NCI-H1436 treated with DMSO at 0.1 percent for 48 hours (cell line): Measurements from ENCODE around the gene CRYGN.

Experiments used
- DNase-seq: peaks from one replicate; lab custom pipeline; 2025; lab: John Stamatoyannopoulos, UW

Gene CRYGN

GRCh38 chr7:151406886-151407583 is 32.9 kb downstream of the CRYGN start:
- no peak for DNase-seq

DNA sequence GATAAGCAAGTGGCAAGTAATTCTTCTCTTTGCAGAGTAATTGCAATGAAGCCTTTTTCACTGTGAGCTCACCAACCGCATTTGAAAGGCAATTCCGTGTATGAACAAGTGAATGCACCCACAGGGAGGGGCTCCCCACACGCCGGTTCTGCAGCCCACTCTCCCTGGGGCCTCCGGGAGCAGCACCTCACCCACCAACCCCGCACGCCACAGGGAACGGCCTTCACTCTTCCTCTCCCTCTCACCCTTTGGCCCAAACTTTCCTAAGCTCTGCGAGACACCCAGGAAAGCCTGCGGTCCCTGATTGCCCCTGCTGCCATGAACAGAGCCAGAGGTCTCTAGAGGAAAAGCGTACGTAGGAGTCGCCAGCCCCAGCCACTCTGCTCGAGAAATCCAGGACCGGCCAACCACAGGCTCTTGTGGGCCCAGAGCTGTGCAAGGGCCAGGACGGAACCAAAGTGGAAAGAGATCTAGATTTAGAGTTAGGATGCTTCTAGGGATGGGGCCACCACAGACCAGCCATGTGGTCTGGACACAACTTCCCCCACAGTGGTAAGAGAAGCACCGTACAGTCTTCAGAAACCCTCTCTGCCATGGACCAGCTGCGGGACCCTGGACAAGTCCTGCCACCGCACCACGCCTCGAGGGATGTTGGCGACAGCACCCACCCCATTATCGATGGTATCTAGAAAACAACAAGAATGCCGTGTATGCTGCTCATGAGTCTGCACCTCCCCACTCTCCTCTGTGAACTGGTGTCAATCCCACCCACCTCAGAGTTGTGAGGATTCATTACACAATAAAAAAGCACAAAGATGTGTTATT is 33.7 kb downstream of the CRYGN start:
- no peak for DNase-seq

- no peak for DNase-seq
These were observed 34.4 kb downstream of the CRYGN start for GRCh38 chr7:151405588-151405987.

DNA sequence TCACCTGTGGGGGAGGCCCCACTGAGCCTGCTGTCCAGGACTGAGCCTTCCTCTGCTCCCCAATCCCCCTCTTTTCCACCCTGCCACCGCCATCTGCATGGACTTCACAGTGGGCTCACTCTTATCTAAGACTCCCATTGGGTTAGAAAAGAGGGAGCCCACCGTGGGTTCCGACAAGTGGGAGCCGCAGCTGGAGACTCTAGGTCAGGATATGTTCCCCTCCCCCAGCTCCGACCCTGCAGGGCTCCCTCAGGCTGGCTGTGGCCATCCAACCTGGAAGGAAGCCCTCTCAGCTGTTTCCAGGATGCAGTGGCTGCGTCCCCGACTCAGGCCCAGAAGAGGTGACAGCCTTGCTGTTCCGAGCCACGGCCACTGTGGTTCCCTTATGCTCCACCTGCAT is 34.9 kb downstream of the CRYGN start:
- no peak for DNase-seq

- DNase-seq = no peak
These were observed 35.5 kb downstream of the CRYGN start for GRCh38 chr7:151404216-151405011.

GRCh38 chr7:151403764-151404163 is 36.2 kb downstream of the CRYGN start:
- DNase-seq = no peak

DNA sequence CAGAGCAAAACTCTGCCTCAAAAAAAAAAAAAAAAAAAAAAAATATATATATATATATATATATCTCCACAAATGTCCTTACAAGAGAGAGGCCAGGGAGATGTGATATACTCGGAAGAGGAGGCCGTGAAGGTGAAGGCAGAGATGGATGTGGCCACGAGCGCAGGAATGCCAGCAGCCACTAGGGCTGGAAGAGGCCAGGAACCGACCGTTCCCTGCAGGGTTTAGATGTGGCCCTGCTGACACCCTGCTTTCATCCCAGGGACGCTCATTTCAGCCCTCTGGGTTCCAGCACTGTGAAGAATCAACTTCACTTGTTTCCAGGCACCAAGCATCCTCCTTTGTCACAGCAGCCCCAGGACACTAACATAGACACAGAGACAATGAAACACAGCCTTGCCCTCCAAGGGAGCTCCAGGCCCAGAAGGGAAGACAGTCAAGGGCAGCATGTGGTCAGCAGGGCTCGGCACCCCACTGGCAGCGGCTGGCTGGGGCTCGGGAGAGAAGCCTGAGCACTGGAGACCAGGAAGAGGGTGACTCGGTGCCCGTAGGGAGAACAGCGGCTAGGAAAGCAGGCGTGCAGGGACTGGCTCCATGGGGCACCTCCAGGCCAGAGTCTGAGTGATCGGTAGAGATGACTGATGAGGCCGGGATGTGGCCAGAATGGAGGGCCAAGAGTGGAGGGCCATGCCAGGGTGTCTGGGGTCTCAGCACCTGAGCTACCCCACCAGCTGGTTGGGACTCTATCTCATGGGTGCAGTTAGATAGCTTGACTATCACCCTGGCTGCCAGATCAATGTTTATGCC is 37.7 kb downstream of the CRYGN start:
- no peak for DNase-seq

- no peak for DNase-seq
These were observed 39.2 kb downstream of the CRYGN start for GRCh38 chr7:151400626-151401315.

DNA sequence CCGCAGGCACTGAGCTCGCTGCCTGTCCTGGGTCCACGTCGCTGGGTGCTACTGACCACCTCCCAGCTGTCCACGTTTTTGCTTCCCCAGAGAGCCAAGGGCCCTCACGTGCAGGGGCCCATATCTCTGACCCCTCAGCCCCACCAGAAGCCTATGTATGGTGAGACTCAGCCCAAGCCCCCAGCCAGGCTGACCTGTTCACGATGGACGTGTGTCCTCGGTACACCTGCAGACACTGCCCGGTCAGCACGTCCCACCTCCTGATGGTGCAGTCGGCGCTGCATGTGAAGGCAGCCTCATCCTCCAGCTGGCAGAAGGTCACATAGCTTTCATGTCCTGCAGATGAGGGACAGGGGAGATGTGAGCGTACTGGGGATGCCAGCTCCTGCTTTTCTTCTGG is 40.0 kb downstream of the CRYGN start:
- no peak for DNase-seq

- no peak for DNase-seq
These were observed 40.7 kb downstream of the CRYGN start for GRCh38 chr7:151399305-151399601.

- DNase-seq = no peak
These were observed 41.3 kb downstream of the CRYGN start for GRCh38 chr7:151398446-151399304.

DNA sequence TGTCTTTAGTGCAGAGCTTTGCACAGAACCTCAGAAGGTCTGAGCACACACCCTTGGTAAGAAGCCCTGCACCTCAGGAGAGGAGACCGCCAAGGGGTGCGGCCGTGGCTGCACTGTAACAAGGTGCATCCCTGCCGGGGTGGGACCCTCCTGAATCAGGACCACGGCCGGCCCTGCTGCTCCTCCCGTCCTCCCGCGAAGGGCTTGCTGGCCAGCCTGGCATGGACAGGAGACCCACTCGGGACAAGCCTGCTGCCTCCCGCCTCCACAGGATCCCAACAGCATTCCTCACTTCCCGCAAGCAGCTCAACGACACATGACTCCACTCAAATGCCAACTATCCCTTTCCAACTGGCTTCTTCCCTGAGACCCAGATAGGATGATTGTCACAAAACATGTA is 42.9 kb downstream of the CRYGN start:
- DNase-seq = no peak

- DNase-seq = no peak
These were observed 43.5 kb downstream of the CRYGN start for GRCh38 chr7:151396328-151396970.

DNA sequence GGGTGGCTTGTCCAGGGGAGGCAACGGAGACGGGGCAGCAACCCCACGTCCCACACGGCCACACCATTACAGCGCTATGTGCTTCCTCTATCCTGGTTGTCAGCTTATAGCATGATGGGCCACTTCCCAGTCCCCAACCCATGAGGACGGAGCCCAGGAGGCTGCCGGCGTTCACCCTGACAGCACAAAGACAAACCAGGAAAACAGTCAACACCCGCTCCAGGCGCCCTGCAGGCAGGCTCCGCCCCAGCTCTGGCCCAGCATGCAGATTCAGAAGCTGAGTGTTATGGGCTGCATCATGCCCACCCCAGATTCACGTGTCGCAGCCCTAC is 44.9 kb downstream of the CRYGN start:
- no peak for DNase-seq

- no peak for DNase-seq
These were observed 45.6 kb downstream of the CRYGN start for GRCh38 chr7:151394076-151395035.

- no peak for DNase-seq
These were observed 46.6 kb downstream of the CRYGN start for GRCh38 chr7:151393031-151393977.

- DNase-seq = no peak
These were observed 47.5 kb downstream of the CRYGN start for GRCh38 chr7:151392426-151392825.

DNA sequence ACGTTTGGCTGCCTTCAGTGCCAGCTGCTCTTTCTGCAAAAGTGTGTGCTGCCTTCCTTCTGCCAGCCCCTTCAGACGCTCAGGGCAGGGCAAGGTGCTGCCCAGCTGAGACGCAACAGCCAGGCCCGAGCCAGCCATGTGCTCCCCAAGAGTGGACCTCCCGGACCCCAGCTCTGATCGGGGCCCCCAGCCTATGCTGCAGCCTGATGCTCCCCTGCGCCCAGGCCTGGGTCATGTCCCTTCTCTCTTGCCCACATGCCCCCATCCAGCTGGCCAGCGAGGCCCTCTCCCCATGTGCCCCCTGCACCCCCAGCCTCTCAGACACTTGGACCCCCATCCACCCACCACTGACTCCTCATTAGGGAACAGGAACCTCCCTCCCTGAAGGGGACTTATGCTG is 47.9 kb downstream of the CRYGN start:
- DNase-seq = no peak
